ENCODE measurements around the gene FAM168A.
"Not testable (repeated sequence)": the region's sequence is repeated elsewhere in the genome, so short reads cannot be mapped to it uniquely, and the experiment has no call there.

Gene FAM168A

DNA sequence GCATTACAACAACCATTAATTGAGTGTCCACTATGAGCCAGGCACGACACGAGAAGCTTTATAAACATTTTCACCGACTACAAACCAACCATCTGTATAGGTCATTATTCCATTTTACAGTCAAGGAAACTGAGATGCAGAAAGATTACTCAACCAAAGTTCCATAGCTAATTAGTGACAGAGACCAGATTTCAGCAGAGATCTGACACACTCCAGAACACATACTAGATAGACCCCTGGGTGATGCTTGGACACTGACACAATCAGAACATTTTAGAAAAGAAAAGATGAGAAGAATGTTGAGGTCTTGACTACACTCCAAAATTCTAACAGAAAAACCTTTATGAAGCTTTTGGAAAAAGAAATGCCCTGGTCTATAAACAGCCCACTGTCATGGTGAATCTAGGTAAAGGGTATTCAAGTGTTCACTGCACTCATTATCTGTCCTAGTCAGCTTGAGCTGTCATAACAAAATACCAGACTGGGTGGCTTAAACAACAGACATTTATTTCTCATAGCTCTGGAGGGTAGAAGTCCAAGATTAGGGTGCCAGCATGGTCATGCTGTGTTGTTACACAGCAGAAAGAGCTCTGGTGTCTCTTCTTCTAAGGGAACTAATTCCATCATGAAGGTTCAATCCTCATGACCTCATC, 132.8 kb downstream of the FAM168A start:
- no peak for DNase-seq

DNA sequence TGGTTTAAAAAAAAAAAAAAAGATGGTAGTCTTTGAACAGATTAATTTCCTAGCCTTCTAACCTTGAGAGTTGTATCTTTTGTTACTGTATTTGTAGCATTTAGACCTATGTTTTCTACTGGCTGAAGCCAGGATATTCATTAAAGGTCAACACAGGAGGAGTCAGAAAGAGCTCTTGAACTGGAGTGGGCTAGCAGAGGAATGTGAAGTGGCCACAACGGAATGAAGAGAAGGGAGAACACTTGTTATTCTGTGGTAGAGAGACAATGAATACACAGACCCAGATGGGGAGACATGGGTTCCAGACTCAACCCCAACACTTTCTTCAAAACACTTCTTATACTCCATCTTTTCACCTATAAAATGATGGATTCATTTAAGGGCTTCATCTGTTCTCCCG, 133.6 kb downstream of the FAM168A start:
- DNase-seq: no peak

DNA sequence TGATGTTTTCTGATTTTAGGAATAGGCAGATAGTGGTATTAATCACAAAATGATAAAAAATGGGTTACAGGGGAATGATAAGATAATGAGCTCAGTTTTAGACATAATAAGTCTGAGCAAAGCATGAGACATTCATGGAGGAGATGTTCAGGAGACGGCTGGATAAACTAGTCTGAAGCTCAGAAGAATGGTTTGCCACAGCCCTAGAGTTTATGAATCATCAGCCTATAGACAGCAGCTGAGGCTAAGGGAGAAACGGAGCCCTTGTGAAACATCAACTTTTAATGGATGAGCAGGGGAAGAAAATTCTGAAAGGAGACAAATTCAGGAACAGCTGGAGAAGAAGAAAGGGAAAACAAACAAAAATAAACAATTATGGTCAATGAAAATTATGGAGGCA, 134.6 kb downstream of the FAM168A start:
- DNase-seq: no peak

DNA sequence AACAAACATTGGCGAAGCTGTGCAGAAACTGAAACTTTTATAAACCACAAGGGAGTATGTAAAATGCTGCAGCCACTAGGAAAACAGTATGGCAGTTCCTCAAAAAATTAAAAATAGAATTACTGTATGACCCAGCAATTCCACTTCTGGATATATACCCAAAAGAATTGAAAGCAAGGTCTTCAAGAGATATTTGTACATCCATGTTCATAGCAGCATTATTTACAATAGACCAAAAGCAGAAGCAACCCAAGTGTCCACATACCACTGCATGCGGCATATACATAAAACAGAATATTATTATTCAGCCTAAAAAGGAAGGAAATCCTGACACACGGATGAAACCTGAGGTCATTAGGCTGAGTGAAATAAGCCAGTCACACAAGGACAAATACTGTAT, 135.9 kb downstream of the FAM168A start:
- no peak for DNase-seq

DNA sequence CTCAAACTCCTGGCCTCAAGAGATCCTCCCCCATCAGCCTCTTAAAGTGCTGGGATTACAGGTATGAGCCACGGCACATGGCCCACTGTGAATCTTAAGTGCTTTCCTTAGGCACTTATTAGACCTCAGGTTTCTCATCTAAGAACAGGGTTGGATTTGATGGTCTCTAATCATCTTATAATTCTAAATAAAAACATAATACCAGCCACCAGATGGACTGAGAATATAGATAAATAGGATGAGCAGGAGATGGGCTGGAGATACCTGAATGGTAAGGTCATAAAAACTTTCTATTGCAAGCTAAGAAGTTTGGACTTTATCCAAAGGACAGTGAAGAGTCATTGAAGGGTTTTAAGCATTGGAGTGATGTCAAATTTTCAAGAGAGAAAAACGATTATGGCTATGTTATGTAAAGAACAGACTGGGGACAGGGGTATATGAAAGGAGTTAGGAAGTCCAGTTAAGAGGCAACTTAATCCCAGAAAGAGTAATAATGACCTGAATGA, 136.5 kb downstream of the FAM168A start:
- no peak for DNase-seq

DNA sequence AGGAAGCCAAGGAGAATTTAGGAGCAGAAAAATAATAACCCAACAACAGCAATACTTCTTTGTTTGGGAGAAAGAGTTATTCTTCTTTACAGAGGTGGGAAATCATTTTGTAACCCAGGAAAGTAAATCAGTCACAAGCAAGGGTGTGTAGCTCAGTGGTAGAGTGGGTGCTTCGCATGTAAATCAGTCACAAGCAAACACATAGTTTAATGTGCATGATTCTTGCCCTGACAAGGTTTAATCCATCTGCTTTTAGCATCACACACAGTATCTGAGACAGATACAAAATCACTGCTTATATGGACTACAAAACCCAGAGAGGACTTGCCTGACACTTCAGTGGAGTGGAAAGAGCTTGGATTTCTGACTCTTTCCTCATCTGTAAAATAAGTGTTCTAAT, 139.7 kb downstream of the FAM168A start:
- no peak for DNase-seq

DNA sequence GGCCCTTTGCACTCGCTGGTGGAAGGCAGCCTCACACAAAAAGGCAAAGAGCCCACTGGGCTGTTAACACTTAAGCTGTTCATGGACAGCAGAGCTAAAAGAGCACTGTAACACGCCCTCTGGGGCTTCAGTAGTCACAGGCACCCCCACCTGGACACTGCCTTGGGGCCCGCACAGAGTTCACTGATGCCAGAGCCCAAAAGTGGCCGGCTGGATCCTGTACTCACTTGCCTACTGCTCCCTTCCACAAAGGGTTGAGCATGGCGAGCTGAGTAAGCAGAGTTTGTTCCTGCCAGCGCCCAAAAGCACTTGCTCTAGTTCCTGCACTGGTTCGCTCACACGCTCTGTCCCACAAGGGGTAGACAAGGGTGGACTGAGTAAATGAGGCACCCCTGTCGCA, 142.9 kb downstream of the FAM168A start:
- no peak for DNase-seq

DNA sequence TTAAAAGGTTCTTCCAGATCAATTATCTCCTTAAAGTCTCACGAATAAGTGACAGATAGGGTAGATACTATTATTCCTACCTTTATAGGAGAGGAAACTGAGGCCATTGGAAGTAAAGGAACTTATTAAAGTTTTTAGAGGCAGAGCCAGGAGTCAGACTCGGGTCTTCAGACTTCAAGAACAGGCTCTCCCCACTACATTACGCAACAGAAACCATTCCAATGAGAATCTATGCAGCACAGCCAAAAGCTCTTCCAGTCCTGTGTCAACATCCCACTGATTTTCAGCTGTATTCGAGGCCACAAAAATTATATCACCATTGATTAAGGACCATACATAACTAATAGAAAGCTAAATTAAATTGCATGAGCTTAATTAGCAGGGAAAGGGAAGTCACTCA, 144.3 kb downstream of the FAM168A start:
- DNase-seq: no peak

DNA sequence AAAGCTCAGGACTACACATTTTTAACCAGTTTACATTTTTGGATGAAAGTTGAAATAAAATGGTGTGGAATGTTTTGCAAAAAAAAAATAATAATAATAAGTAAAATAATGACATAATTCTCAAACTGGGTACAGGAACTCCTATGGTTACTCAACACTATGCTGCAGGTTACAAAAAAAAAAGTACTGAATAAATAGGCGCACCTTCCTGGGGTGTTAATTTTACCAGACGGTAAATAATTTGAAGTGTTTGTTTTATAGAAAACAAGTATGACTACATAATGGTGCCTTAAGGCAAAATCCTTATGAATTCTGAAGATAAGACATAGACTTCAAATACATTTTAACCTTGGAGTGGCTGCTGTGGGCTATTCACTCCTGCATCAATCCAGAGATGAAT, 145.2 kb downstream of the FAM168A start:
- DNase-seq: no peak

DNA sequence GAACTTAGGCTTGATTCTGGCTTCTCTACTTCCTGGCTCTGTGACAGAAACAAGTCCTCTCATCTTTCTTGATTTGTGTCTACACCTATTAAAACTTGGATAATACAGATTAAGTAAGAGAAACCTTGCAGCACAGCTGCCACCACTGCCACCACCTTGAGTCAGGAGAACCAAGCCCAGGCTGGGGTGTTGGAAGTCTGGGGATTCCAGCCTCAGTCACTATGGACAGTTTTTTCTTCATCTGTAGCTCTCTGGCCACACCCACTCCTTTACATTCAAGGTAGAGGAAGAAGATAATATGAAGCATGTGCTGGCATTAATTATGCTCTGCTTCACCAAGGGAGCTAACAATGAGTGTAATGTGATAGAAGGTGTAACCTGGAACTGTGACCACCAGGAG, 146.0 kb downstream of the FAM168A start:
- DNase-seq: no peak

DNA sequence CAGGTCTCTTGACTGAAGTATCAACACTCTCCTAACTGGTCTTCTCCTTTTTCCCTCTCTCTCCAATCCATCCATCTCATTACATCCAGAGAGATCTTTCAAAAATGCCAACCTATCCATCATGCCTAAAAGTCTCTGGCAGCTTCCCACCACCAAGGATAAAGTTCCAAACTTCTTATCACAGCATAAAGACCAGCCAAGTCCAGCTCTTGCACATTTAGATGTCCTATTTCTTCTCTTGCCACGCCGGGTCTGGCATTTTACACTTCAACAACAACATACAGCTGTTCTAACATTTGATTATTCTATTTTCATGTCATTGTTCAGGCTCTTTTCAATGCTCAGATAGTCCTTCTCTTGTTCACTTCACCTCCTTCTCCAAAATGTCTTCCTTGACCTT, 151.1 kb downstream of the FAM168A start:
- no peak for DNase-seq

DNA sequence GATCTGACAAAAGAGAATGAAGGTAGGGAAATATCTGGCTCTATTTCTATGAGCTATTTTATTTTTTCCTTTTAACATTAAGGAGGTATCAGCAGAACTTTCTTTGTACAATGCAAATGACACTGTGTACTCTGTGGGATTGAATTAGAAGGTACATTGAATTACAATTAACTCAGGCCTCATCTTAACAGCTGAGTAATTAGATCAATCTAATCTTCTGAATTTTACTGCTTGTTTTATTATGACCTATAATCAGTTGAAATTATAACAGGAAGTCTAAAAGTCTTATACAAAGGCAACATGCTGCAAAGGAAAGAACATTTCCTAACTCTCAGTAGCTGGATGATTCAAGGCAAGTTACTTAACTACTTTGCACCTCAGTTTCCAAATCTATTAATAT, 151.9 kb downstream of the FAM168A start:
- DNase-seq: no peak

DNA sequence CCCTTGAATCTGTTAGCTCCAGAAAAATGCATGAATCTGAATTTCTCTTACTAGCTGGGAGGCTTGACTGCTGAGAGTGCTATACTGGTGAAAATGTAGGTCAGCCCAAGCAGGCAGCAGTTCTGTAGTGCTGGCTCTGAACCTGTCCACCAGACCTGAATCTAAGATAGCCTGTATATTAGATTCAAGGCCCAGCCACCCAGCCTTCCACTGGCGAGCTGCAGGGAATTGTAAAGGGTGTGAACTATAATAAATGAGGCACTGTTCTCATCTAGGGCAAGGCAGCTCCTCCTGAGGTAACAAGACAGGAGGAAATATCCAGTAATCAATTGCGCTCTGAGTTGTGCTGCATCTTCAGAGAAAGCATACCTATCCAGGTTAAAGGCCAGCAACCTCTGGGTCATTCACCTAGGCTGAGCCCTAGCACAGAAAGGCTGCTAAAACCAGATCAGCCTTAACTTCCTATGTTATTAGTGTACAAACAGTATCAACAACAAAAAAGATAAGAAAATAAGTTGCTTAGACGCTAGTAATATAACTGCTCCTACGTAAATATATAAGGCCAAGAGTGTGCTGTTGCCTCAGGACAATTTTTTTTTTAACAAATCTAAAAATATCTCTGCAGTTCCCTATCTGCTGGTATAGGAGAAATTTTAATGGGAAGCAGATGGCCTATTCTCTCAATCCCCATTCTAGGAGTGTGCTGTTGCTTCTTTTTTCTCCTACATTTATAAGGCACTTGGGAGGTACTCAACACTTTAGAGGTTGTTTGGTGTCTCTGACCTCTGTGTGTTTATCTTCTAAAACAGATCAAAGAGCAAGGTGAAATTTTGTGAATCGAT, 158.7 kb downstream of the FAM168A start:
- no peak for DNase-seq

DNA sequence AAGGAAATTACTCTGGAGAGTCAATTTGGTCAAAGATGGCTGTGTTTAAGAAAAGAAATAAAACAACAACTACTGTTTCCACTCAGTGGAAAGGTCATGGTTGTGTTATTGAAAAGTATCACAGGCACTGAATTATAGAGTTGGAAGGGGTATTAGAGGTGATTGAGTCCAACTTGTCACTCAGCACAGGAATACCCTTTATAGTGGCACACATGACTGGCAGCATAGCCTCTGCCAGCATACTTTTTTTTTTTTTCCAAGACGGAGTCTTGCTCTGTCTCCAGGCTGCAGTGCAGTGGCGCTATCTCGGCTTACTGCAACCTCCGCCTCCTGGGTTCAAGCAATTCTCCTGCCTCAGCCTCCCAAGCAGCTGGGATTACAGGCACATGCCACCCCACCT, 161.1 kb downstream of the FAM168A start:
- DNase-seq: not testable (repeated sequence)

DNA sequence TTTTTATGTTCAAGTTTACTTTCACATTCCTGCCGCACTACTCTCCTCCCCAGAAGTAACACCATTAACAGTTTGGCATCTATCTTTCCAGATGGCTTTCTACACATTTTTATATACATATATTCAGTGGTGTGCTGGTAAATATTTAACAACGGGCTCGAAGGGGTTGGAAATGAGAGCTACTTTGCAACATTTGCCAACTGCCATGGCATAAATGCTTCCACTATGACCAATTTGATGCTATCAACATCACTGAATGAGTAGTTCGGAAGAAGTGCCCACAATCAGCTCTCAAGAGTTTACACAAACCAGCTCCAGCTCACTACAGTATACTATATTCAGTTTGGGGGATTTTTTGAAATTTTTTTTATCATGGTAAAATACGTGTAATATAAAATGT, 166.5 kb downstream of the FAM168A start:
- no peak for DNase-seq

DNA sequence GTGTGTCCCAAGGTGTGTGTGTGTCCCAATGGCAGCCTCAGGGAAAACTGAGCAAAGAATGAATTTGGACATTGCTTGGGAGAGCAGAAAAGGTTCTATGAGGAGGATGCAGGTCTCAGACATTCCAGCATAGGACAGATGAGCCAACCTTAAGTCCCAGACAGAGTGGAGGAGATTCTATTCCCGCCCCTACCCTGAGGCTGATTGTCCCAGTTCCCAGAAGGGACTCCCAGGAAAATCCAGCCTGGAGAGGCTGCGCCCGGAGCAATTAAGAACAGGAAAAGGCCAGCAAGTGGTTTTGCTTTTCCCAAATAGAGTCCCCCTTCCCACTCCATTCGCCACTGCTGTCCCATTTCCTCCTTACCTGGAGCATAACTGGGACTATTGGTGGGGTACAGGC, 167.6 kb downstream of the FAM168A start:
- no peak for DNase-seq

DNA sequence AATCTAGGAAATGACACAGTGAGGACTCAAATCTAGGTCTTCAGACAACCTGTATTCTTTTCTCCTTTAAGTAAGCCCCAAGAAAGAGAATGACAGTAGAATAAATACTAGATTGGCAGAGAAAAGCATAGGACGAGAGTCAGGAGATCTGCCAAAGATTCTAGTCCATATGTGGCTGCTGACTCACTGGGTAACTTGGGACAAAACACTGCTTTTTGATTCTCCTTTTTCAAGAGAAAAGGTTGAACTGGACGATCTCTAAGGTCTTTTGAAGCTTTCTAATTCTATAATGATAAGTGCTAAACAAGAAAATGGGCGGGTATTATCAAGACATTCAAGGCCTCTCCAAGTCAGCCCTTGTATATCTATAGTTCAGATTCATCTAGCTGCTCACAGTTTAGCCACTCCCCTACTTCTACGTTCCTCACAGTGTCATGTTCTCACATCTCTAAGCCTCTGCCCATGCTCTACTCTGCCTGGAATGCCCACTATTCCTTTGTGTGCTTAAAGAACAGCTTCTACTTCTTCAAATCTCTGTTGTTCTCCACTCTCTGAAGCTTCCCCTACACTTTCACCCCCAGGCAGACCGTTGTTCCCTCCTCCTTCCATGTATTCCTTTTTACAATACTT, 168.7 kb downstream of the FAM168A start:
- DNase-seq: no peak

DNA sequence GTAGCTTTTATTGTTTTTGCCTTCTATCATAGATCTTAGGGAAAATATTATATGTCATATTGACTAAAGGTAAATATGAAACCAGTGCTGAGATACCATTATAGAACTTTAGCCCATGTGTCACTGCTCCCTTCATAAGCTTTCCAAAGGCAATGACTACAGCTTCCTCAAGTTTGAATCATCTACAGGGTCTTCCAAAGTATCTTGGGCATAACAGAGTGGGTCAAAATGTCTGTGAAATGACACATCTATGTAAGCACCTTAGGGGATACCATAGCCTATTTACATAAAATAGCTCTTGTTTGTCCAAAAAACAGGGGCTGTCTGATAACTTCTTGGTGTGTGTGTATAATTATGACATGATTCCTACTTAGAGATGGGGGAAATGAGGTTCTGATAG, 169.2 kb downstream of the FAM168A start:
- DNase-seq: no peak

DNA sequence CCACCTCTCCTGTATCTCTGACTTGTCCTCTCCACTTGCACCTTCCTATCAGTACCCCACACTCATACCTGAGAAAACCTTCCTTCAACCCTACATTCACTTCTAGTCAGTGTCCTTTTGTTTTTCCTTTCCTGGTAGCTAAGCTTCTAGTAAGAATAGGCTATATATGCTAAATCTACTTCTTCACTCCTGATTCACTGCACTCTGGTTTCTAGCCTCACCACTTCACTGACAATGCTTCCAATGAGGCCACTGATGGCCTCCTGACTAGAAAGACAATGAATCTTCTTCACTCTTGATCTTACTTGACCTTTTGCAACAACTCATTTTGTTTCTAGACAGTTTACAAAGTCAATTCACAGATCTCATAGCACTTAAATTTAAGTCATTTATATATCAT, 169.7 kb downstream of the FAM168A start:
- DNase-seq: no peak

DNA sequence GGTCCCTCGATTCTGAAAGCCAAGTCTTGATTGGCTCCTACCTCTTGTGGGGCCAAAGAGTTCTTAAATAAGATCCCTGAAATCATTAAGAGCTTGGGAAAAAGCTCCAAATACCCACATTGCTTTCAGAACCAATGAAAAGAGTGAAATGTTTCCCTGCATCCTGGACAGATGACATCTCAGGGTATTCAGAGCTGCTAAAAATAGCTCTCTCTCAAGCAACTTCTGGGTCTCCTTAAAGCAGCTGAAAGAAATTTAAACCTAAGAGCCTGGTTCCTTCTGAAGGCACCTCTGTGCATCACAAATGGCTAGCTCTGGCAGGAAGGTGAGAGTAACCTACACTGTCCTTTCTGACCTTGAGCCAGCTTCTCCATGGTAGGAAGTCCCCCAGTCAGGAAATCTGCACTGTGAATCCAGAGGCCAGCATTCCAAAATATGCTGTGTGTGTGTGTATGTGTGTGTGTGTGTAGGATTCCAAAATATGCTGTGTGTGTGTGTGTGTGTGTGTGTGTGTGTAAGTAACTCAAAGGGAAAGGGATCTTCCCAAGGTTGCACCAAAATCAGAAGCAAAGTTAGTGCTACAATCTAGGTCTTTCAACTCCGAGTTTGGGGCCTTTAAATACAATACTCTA, 171.6 kb downstream of the FAM168A start:
- no peak for DNase-seq

DNA sequence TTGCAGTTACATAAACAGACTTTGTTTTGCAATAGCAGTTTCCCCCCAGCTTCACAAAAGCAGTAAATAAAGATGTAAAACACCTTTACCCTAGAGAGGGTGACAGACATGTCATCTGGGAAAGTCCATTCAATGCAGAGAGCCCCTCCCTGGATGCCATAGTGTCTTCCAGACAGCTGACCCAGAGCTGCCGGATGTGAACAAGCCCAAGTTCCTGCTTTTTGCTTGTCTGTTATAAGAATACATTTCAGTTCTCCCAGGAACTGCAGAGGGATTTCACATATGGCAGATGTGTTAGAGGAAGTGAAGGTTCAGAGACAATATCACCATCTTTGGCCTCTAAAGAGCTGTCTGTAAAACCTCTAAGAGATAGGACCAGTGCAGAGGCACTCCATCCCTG, 172.8 kb downstream of the FAM168A start:
- DNase-seq: no peak

DNA sequence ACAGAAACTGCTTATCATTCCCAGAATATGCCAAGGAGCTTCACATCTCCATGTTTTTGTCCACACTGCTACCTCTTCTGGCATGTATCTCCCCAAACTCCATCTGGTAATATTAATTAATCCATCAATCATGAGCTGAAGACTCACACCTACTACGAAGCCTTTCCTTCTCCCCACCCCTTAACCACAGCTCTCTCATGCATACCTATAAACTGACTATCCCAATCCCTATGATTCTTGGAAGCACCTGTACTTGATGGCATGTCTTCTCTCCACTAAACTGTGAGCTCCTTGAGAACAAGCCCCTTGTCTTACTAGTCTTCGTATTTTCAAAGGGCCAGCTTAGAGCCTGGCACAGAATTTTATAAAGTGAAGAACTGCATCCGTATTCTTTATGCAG, 174.4 kb downstream of the FAM168A start:
- no peak for DNase-seq

DNA sequence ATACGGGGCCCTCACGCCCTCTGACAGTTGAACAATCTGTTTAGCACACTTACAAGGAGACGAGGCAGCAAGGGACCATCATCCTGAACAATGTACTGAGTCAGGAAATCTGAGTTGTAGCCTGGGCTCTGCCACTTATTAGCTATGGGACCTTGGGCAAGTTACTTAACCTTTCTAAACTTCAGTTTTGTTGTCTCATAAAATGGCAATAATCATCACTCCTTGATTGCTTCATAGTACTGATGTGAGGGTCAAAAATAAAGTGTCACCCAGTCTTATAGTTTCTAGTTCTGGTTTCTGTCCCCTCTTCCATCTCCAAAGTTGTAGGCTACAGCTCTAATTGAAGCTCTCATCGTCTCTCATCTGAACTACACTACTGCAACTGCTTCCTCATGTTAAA, 175.0 kb downstream of the FAM168A start:
- no peak for DNase-seq

DNA sequence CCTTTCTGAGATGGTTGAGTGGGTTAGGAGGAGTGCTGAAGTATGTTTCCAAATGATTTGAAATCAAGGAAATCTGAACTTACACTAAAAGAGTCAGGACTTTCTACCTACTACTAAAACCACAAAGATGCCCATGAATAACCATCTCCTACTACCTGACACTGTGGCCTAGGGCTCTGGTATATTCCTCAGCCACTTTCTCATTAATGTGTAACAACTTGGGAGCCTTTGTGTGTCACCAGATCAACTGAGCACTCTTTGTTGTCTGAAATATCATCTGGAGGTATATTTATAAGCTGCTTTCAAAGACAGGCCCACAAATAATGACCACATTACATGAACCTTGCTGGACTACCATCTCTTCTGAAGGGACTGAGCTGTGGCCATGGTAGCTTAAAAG, 177.8 kb downstream of the FAM168A start:
- DNase-seq: no peak
